Nucleus accumbens (tissue), 56 donors: ENCODE data around the gene EIF3L.
A peak's percentile ranks its signal among the peaks of the same experiment; 100 is the strongest.

Experiments
- DNase-seq, 56 donors: peaks; one replicate each; lab custom pipeline; 2025; lab: John Stamatoyannopoulos, UW

EIF3L gene

DNA sequence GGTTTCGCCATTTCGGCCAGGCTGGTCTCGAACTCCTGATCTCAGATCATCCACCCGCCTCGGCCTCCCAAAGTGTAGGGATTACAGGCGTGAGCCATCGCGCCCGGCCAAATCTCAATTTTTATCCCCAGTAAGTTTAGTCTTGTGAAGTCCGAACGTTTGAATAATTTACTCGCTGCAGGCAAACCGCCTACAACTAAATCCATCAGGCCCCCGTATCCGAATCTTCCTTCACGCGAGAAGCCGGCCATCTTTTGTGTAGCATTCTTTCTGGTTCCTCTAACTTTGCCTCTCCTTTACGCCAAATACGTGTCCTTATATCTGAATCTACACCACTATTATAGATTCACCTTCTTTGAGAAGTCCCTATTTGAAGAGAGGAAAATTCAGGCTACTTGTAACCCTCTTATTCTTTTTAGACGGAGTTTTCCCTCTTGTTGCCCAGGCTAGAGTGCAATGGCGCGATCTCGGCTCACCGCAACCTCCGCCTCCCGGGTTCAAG is 581 bp upstream of the EIF3L start:
- DNase-seq = peak in 2 of 56 donors; percentile 19 to 22

DNA sequence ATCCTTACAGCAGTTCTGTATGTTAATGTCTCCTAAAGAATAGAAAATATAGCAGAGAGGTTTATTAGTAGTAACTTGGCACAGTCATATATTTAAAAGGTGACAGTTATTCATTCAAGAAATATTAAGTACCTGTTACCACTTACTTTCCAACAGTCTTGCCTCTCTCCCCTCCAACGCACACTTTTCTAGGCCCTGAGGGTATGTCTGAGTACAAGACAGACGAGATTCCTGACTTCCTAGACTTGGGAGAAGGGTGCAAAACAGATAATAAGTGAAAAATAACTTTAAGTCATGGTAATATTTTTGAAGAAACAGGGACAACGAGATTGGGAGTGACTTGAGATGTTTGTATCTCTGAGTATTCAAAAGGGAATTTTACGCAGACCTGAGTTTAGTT is 1.6 kb downstream of the EIF3L start:
- no peak for DNase-seq

- DNase-seq = no peak
Measured at GRCh38 chr22:37852418-37852817, 3.2 kb downstream of the EIF3L start.

GRCh38 chr22:37854946-37855345 is 5.7 kb downstream of the EIF3L start:
- no peak for DNase-seq

GRCh38 chr22:37855462-37855861 is 6.2 kb downstream of the EIF3L start:
- DNase-seq = no peak

- DNase-seq = no peak
Measured at GRCh38 chr22:37860796-37861421, 11.7 kb downstream of the EIF3L start.

DNA sequence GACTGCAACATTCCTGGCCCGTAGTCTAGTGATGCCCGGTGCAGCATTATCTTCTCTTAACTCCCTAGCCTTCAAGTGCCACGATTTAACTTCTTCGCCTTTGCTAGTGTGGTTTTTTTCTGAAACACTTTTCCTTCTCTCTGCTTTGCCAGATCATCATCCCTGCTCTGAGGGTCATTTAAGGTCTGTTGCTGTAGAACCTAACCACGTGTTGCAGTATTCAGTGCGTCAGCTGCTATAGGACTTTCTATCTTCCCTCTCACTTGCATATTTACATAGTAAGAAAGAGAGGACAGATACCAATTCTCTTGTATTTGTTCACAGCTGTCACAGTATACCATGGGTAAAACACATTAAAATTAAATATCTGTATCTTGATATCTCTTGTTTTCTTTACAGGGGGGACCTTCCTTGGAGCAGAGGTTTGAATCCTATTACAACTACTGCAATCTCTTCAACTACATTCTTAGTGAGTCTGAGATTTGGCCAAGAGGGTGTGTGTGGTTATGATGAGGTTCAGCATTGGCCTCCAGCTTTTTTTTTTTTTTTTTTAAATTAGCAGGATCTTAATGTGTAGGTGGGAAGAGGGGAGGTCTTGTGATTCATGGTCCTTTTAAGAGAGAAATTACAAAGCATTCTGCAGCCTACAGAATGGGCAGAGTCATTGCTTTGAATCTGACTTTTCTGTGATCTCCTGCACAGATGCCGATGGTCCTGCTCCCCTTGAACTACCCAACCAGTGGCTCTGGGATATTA is 13.5 kb downstream of the EIF3L start:
- no peak for DNase-seq

GRCh38 chr22:37865510-37865909 is 16.3 kb downstream of the EIF3L start:
- no peak for DNase-seq

DNA sequence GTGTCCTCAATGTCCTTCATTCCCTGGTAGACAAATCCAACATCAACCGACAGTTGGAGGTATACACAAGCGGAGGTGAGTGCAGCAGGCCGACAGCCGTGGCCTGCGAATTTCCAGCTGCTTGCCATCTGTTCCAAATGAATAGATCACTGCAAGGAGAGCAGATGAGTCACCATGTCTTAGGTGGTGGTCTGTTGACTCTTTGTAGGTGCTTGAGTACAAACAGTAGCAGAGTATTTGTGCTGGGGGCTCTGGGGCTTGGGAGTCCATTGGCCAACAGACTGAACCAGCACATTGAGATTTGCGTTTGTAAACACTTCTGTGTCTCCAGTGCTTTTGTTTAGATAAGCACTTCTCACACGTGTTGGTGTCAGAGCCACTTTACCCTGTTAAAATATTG is 21.1 kb downstream of the EIF3L start:
- no peak for DNase-seq

GRCh38 chr22:37880668-37881440 is 31.6 kb downstream of the EIF3L start:
- peak in 37 of 56 donors; percentile 9 to 80 (median 36) for DNase-seq

GRCh38 chr22:37884420-37884819 is 35.2 kb downstream of the EIF3L start:
- DNase-seq = no peak

DNA sequence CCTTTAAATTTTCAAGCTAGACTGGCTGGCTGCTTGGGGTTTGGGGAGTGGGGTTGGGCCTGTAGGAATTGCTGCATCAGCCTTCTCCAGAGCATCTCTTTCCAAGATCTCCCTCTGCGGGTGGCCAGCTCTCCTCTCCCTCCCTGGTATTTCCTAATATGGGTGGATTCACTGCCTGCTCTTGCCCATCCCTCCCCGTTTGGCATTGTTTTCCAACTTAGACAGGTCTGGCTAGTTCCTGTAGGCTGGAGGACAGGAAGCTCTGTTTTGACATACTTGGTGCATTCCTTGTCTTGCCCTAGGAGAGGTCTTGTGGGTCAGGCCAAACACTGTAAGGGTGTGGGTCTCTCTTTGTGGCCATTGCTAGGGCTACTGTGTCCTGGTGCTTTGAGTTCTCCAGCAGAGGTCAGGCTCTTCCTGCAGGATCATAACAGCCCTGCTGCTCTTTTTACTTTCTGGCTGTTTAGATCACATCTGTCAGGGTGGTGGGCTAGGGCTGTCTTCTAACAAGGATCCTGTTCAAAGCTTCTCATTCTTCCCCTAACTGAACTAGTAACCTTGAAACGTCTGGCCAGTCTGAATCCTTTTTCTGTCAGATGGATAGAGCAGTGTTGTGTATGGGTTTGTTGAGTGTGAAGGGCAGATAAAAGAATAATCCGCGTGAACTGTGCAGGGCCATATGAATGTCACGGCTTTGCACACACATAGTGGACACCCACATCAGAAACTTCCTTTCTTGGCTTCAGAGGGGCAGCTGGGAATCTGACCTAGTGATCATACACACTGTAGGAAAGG is 38.6 kb downstream of the EIF3L start:
- DNase-seq = peak in 32 of 56 donors; percentile 10 to 68 (median 40)

DNA sequence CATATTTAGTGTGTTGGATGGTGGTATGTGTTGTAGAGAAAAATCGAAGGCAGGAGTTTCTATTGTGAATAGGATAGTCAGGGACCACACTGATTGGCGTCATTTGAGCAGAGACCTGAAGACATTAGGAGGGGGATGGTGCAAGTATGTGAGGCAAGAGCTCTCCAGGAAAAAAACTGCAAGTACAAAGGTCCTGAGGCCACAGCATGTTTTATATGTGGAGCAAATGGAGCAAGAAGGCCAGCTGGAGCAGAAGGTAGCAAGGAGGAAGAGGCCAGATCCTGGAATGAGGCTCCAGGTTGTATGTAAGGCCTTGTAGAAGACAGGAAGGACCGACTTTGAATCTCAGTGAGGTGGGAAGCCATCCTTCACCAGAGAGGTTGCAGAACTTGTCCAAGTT is 42.7 kb downstream of the EIF3L start:
- DNase-seq = no peak

- DNase-seq = peak in 54 of 56 donors; percentile 40 to 97 (median 85)
Measured at GRCh38 chr22:37892566-37893335, 43.5 kb downstream of the EIF3L start.

DNA sequence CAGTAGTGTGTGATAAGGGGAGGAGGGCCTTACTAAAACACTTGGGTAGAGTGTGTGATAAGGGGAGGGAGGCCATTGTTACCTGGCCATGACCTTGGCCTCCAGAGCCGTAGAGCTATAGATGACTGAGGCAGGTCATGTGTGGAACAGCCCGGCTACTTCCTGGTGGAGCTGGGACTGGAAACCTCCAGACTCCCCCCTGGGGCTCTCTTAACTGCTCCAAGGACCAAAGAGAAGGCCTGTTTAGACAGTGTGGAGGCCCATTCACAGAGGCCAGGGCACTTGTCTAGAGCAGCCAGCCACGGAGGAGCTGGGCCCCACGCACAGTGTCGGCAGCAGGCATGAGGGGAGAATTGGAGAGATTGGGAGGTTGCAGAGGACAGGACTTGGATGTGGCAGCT is 44.4 kb downstream of the EIF3L start:
- DNase-seq = peak in 8 of 56 donors; percentile 8 to 58 (median 30)

GRCh38 chr22:37894939-37895670 is 45.9 kb downstream of the EIF3L start:
- DNase-seq = peak in 11 of 56 donors; percentile 8 to 35 (median 26)

- DNase-seq = no peak
Measured at GRCh38 chr22:37896181-37896592, 47.0 kb downstream of the EIF3L start.

GRCh38 chr22:37896939-37897338 is 47.7 kb downstream of the EIF3L start:
- no peak for DNase-seq

DNA sequence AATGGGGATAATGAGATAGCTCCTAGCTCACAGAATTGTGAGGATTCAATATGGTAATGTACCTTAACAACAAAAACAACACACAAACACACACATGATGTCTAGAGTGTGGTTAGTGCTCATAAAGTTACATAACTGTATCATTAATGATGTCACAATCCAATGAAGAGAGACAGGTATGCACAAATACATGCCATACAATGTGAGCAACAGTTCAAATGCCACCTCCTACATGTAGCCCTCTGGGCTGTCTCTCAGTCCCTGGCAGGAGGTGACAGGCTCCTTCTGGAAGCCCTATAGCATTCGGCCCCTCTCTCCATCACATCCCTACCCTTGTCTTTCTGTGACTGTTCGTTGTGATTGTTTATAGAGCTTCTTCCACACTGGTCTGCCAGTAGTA is 48.6 kb downstream of the EIF3L start:
- DNase-seq = no peak
